HepG2 (cell line): Measurements from ENCODE around the gene SEPTIN10.

Experiments
- CHD2 ChIP-seq: IDR thresholded peaks from 2 replicates; pipeline ENCODE4 v1.6.1; 2011; ENCODE audit warnings: low read depth, low read length, improper control_type of control experiment
- CREBL2 ChIP-seq: sonication (generic); formaldehyde crosslinking; IDR thresholded peaks from 2 replicates; pipeline ENCODE4 v1.8.1; 2023; ENCODE audit warnings: missing genetic modification reagents, mild to moderate bottlenecking, borderline replicate concordance
- HDAC1 ChIP-seq: sonication (generic); formaldehyde crosslinking; IDR thresholded peaks from 2 replicates; pipeline ENCODE4 v1.5.1; 2020; ENCODE audit warnings: mild to moderate bottlenecking, missing genetic modification reagents
- SMAD9 ChIP-seq: sonication (generic); formaldehyde crosslinking; IDR thresholded peaks from 2 replicates; pipeline ENCODE4 v1.5.1; 2020; ENCODE audit warnings: mild to moderate bottlenecking, missing genetic modification reagents
- TF ChIP-seq, protein P1 (sequence below): sonication (generic); formaldehyde crosslinking; IDR thresholded peaks from 2 replicates; pipeline ENCODE4 v1.4.0; 2020; ENCODE audit warnings: mild to moderate bottlenecking, low read depth, missing genetic modification reagents

GRCh38 chr2:109645412-109646184 lies 31.8 kb upstream of the SEPTIN10 start:
- TF ChIP-seq CHD2 (no peak), CREBL2 (CRISPR knock-in tag) (no peak), SMAD9 (CRISPR knock-in tag) (no peak), HDAC1 (no peak)
- TF ChIP-seq, protein P1, sequence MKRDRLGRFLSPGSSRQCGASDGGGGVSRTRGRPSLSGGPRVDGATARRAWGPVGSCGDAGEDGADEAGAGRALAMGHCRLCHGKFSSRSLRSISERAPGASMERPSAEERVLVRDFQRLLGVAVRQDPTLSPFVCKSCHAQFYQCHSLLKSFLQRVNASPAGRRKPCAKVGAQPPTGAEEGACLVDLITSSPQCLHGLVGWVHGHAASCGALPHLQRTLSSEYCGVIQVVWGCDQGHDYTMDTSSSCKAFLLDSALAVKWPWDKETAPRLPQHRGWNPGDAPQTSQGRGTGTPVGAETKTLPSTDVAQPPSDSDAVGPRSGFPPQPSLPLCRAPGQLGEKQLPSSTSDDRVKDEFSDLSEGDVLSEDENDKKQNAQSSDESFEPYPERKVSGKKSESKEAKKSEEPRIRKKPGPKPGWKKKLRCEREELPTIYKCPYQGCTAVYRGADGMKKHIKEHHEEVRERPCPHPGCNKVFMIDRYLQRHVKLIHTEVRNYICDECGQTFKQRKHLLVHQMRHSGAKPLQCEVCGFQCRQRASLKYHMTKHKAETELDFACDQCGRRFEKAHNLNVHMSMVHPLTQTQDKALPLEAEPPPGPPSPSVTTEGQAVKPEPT (CRISPR knock-in tag), result no peak
